ENCODE data around the gene ARHGDIA. TPM values are rescaled to one million over a fixed set of nuclear protein-coding genes. Genes with fewer than 3 reads are reported as not detected.

The ARHGDIA gene
- total RNA-seq, 1 experiment from 2014 or later: 667 TPM

- ChIA-PET POLR2A (ENCODE audit: low non-redundant PET) (no interaction called here), CTCF (no interaction called here)
- Histone ChIP-seq H3K4me3 (ENCODE audit: low read depth, low read length, poor library complexity, severe bottlenecking) (no peak overlapping the region), H3K4me1 (ENCODE audit: insufficient read depth, low read length, poor library complexity, severe bottlenecking) (no peaks in the 10 kb centered on the region), H3K36me3 (ENCODE audit: insufficient read depth, low read length, poor library complexity, severe bottlenecking) (peaks cover 16% of the 10 kb centered on the region), H3K27me3 (replicated peaks; ENCODE audit: insufficient read depth, low read depth, low read length, poor library complexity) (no peaks in the 10 kb centered on the region), H3K9me3 (ENCODE audit: low read depth, low read length, poor library complexity, severe bottlenecking) (no peaks in the 10 kb centered on the region), H3K27ac (ENCODE audit: low read depth, low read length, poor library complexity, severe bottlenecking) (no peak overlapping the region)
- no peak for TF ChIP-seq EZH2 (IDR thresholded peaks at IDR 0.05; ENCODE audit: borderline replicate concordance, low read depth, low read length, poor library complexity, severe bottlenecking)
- TF ChIP-seq, protein P1, sequence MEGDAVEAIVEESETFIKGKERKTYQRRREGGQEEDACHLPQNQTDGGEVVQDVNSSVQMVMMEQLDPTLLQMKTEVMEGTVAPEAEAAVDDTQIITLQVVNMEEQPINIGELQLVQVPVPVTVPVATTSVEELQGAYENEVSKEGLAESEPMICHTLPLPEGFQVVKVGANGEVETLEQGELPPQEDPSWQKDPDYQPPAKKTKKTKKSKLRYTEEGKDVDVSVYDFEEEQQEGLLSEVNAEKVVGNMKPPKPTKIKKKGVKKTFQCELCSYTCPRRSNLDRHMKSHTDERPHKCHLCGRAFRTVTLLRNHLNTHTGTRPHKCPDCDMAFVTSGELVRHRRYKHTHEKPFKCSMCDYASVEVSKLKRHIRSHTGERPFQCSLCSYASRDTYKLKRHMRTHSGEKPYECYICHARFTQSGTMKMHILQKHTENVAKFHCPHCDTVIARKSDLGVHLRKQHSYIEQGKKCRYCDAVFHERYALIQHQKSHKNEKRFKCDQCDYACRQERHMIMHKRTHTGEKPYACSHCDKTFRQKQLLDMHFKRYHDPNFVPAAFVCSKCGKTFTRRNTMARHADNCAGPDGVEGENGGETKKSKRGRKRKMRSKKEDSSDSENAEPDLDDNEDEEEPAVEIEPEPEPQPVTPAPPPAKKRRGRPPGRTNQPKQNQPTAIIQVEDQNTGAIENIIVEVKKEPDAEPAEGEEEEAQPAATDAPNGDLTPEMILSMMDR (conservative IDR thresholded peaks at IDR 0.05; ENCODE audit: low read depth, low read length): no peak
- intact Hi-C loops (cut with micrococcal nuclease; ENCODE audit: unreplicated experiment): no loop called here
- no TSS peak for BruUV-seq (replicated peaks)
- no peak for DNase-seq (ENCODE audit: low spot score)
Observed at GRCh38 chr17:81839301-81839700, 31.8 kb downstream of the ARHGDIA start.

DNA sequence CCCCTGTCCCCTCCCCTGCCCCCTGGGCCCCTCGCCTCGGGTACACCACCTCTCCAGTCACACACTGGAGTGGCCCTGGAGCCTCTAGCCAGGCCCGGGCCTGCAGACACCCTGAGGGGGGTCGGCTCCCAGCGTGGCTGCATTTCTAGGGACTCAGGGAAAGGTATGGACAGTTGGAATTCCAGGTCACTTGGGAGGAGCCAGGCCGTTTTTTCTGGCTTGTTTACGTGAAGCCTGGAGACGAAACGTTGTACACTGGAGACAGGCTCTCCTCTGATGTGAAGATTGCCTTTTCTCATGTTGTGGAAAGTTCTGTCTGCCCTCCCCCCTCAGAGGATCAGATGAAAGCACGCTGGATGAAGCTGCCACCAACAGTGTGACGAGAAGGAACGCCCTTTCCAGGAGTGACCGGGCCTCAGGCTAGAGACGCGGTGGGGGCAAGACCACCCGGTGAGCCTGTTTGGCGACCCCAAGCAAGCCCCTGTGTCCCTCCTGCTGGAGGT lies 32.3 kb downstream of the ARHGDIA start:
- no peak for DNase-seq (ENCODE audit: low spot score)
- POLR2A ChIA-PET (ENCODE audit: low non-redundant PET): no interaction called here
- TF ChIP-seq EZH2 (IDR thresholded peaks at IDR 0.05; ENCODE audit: borderline replicate concordance, low read depth, low read length, poor library complexity, severe bottlenecking): no peak
- TF ChIP-seq, protein P1 (conservative IDR thresholded peaks at IDR 0.05; ENCODE audit: low read depth, low read length): no peak
- intact Hi-C loops (cut with micrococcal nuclease; ENCODE audit: unreplicated experiment): no loop called here
- Histone ChIP-seq H3K4me3 (ENCODE audit: low read depth, low read length, poor library complexity, severe bottlenecking) (no peak overlapping the region), H3K9me3 (ENCODE audit: low read depth, low read length, poor library complexity, severe bottlenecking) (no peaks in the 10 kb centered on the region), H3K36me3 (ENCODE audit: insufficient read depth, low read length, poor library complexity, severe bottlenecking) (peaks cover 11% of the 10 kb centered on the region), H3K27me3 (replicated peaks; ENCODE audit: insufficient read depth, low read depth, low read length, poor library complexity) (no peaks in the 10 kb centered on the region), H3K27ac (ENCODE audit: low read depth, low read length, poor library complexity, severe bottlenecking) (no peak overlapping the region), H3K4me1 (ENCODE audit: insufficient read depth, low read length, poor library complexity, severe bottlenecking) (no peaks in the 10 kb centered on the region)
- CTCF ChIA-PET: no interaction called here
- no TSS peak for BruUV-seq (replicated peaks)

- no TSS peak for BruUV-seq (replicated peaks)
- H3K9me3 ChIP-seq (ENCODE audit: low read depth, low read length, poor library complexity, severe bottlenecking): no peaks in the 10 kb centered on the region
- TF ChIP-seq EZH2 (IDR thresholded peaks at IDR 0.05; ENCODE audit: borderline replicate concordance, low read depth, low read length, poor library complexity, severe bottlenecking): no peak
- H3K4me1 ChIP-seq (ENCODE audit: insufficient read depth, low read length, poor library complexity, severe bottlenecking): no peaks in the 10 kb centered on the region
- H3K27ac ChIP-seq (ENCODE audit: low read depth, low read length, poor library complexity, severe bottlenecking): no peak overlapping the region
- POLR2A ChIA-PET (ENCODE audit: low non-redundant PET): no interaction called here
- no peaks in the 10 kb centered on the region for H3K36me3 ChIP-seq (ENCODE audit: insufficient read depth, low read length, poor library complexity, severe bottlenecking)
- intact Hi-C loops (cut with micrococcal nuclease; ENCODE audit: unreplicated experiment): no loop called here
- H3K27me3 ChIP-seq (replicated peaks; ENCODE audit: insufficient read depth, low read depth, low read length, poor library complexity): no peaks in the 10 kb centered on the region
- no peak for DNase-seq (ENCODE audit: low spot score)
- no peak overlapping the region for H3K4me3 ChIP-seq (ENCODE audit: low read depth, low read length, poor library complexity, severe bottlenecking)
- CTCF ChIA-PET: no interaction called here
Observed at GRCh38 chr17:81837641-81838040, 33.5 kb downstream of the ARHGDIA start.

DNA sequence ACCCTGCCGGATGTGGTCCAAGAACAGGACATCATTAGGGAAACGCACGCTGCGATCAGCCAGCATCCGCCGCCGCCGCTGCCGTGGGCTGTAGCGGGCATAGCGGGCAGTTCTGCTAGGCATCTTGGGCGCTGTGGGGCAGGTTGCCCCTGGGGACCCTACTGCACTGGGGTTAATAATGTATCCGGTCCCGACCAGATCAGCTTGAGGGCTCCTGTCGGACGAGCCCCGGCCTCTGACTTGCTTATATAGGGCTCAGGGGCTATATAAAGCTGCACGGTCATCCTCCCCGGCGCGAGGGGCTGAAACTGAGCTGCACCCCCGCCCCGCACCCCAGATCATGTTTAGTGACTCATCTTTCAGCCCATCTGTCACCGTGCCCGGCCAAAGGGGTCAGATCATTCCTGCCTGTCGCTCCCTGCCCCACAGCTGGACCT lies 36.3 kb downstream of the ARHGDIA start, which contains the start of gene PPP1R27:
PPP1R27 (minus strand) TSS at position 220 of the 437 bp plus-strand sequence; CDS start at position 123, 97 bp downstream.
- CTCF ChIA-PET: no interaction called here
- peak within 1 kb of the TSS; percentile 76 for H3K4me3 ChIP-seq (ENCODE audit: low read depth, low read length, poor library complexity, severe bottlenecking)
- POLR2A ChIA-PET (ENCODE audit: low non-redundant PET): interaction anchor here (0.6 kb wide), 1 partner anchor 215 kb away, joined by 3 read pairs; no protein-coding TSS in a partner anchor
- BruUV-seq (replicated peaks): no TSS peak
- intact Hi-C loops (cut with micrococcal nuclease; ENCODE audit: unreplicated experiment): no loop called here
- no peaks in the 10 kb centered on the region for H3K9me3 ChIP-seq (ENCODE audit: low read depth, low read length, poor library complexity, severe bottlenecking)
- H3K27me3 ChIP-seq (replicated peaks; ENCODE audit: insufficient read depth, low read depth, low read length, poor library complexity): no peaks in the 10 kb centered on the region
- TF ChIP-seq, protein P1 (conservative IDR thresholded peaks at IDR 0.05; ENCODE audit: low read depth, low read length): no peak
- no peak for TF ChIP-seq EZH2 (IDR thresholded peaks at IDR 0.05; ENCODE audit: borderline replicate concordance, low read depth, low read length, poor library complexity, severe bottlenecking)
- H3K4me1 ChIP-seq (ENCODE audit: insufficient read depth, low read length, poor library complexity, severe bottlenecking): peaks cover 9% of the 10 kb centered on the region
- no peak for DNase-seq (ENCODE audit: low spot score)
- no peaks in the 10 kb centered on the region for H3K36me3 ChIP-seq (ENCODE audit: insufficient read depth, low read length, poor library complexity, severe bottlenecking)
- peak within 1 kb of the TSS; percentile 98 for H3K27ac ChIP-seq (ENCODE audit: low read depth, low read length, poor library complexity, severe bottlenecking)

All from A673 (cell line).